Gastrocnemius medialis (tissue), 4 donors: Measurements from ENCODE around the gene GPR142. TPM values are rescaled to one million over a fixed set of nuclear protein-coding genes. Genes with fewer than 3 reads are reported as not detected.

Source experiments
- ATAC-seq, 2 donors: fragments of 150-250 bp; one replicate each; pipeline ENCODE4 v1.9.1; 2016
- DNase-seq, 2 donors: peaks; one replicate each; pipeline ENCODE4 v3.0.0-alpha.2; 2019
- H3K27ac ChIP-seq, 4 donors: fragments of 200-600 bp; sonication (generic); 1 replicate in 1 of 4; 2 replicates in 3 of 4; pipeline ENCODE4 v1.5.1; 2016 to 2018; ENCODE audit warnings: mild to moderate bottlenecking in 2 of 4, moderate library complexity in 1 of 4
- H3K27me3 ChIP-seq, 3 donors: fragments of 200-600 bp; sonication (generic) in 2 of 3; 1 replicate in 1 of 3; 2 replicates in 2 of 3; pipeline versions ENCODE4 v1.5.1 to v1.6.0; 2016 to 2019; ENCODE audit warnings: mild to moderate bottlenecking in 1 of 3, moderate library complexity in 1 of 3
- H3K36me3 ChIP-seq, 2 donors: fragments of 200-600 bp; sonication (generic) in 1 of 2; one replicate each; pipeline ENCODE4 v1.5.1; 2017 to 2018
- H3K4me1 ChIP-seq, 2 donors: fragments of 200-600 bp; sonication (generic) in 1 of 2; one replicate each; pipeline ENCODE4 v1.5.1; 2016 to 2017; ENCODE audit warnings: mild to moderate bottlenecking in 2 of 2
- H3K4me3 ChIP-seq, 4 donors: fragments of 200-600 bp; sonication (generic) in 3 of 4; 1 replicate in 1 of 4; 2 replicates in 3 of 4; pipeline ENCODE4 v1.5.1; 2016 to 2019; ENCODE audit warnings: mild to moderate bottlenecking in 2 of 4
- H3K9me3 ChIP-seq, 3 donors: fragments of 200-600 bp; sonication (generic) in 2 of 3; 1 replicate in 1 of 3; 2 replicates in 2 of 3; pipeline ENCODE4 v1.5.1; 2016 to 2019
- CTCF ChIP-seq, 5 experiments: fragments of 450-650 bp in 3 of 5; fragments of 200-600 bp in 2 of 5; sonication (generic) in 2 of 5; IDR thresholded peaks in 4 of 5; conservative IDR thresholded peaks in 1 of 5; 1 replicate in 4 of 5; 2 replicates in 1 of 5; pipeline ENCODE4 v1.5.1; 2016 to 2019; ENCODE audit warnings: antibody characterized with exemption in 5 of 5, mild to moderate bottlenecking in 3 of 5, moderate library complexity in 3 of 5
- POLR2A ChIP-seq, 2 donors: fragments of 450-650 bp; IDR thresholded peaks; one replicate each; pipeline ENCODE4 v1.6.1; 2017; ENCODE audit warnings: antibody characterized with exemption in 2 of 2, mild to moderate bottlenecking in 2 of 2, moderate library complexity in 2 of 2
- in situ Hi-C, 4 donors: fragments of 200-750 bp; cut with MboI; loops; one replicate each; pipeline versions ENCODE4 v1.15.0 to v1.8.0; 2017; ENCODE audit warnings: low sequenced_read_pairs in 4 of 4
- intact Hi-C: fragments of 100-400 bp; cut with DNase I; formaldehyde crosslinking; loops from one replicate; pipeline ENCODE4 v1.15.1; 2023; ENCODE audit warnings: low total_unique reads
- total RNA-seq, 4 donors: library from RNA; depleted of rRNA; stranded (reverse); fragments of >200 nt; gene quantifications; one replicate each; pipeline versions ENCODE4 v1.1.0 to v1.2.3, GENCODE V29; 2016

GPR142 gene
- total RNA-seq, 4 donors from 2014 or later = not detected

GRCh38 chr17:74335529-74336062, 31.7 kb upstream of the GPR142 start:
- intact Hi-C loops (no loop called here), in situ Hi-C loops (no loop called here)
- TF ChIP-seq CTCF (IDR thresholded peaks at IDR 0.05 in 4 of 5, conservative IDR thresholded peaks at IDR 0.05 in 1 of 5) (no peak), POLR2A (IDR thresholded peaks at IDR 0.05) (no peak)
- H3K9me3 ChIP-seq = no peaks in the 10 kb centered on the region
- no peaks in the 10 kb centered on the region for H3K4me1 ChIP-seq
- ATAC-seq (no peak), DNase-seq (no peak)
- no peak overlapping the region for H3K4me3 ChIP-seq
- peaks cover 0 to 11% (median 0%) of the 10 kb centered on the region in 3 donors for H3K27me3 ChIP-seq
- no peaks in the 10 kb centered on the region for H3K36me3 ChIP-seq
- H3K27ac ChIP-seq = no peak overlapping the region

- Histone ChIP-seq H3K27ac (no peak overlapping the region), H3K4me3 (no peak overlapping the region), H3K9me3 (no peaks in the 10 kb centered on the region), H3K4me1 (no peaks in the 10 kb centered on the region), H3K36me3 (no peaks in the 10 kb centered on the region), H3K27me3 (peaks cover 0 to 11% (median 0%) of the 10 kb centered on the region in 3 donors)
- TF ChIP-seq CTCF (IDR thresholded peaks at IDR 0.05 in 4 of 5, conservative IDR thresholded peaks at IDR 0.05 in 1 of 5) (no peak), POLR2A (IDR thresholded peaks at IDR 0.05) (no peak)
- no peak for ATAC-seq
- intact Hi-C loops (no loop called here), in situ Hi-C loops (no loop called here)
- no peak for DNase-seq
Observed at GRCh38 chr17:74336307-74336706, 31.0 kb upstream of the GPR142 start.

GRCh38 chr17:74337834-74338500, 29.3 kb upstream of the GPR142 start:
- intact Hi-C loops = no loop called here
- Histone ChIP-seq H3K4me3 (no peak overlapping the region), H3K27me3 (peaks cover 0 to 11% (median 0%) of the 10 kb centered on the region in 3 donors), H3K36me3 (no peaks in the 10 kb centered on the region), H3K9me3 (no peaks in the 10 kb centered on the region), H3K27ac (no peak overlapping the region), H3K4me1 (no peaks in the 10 kb centered on the region)
- in situ Hi-C loops = no loop called here
- ATAC-seq (no peak), DNase-seq (no peak)
- TF ChIP-seq CTCF (IDR thresholded peaks at IDR 0.05 in 4 of 5, conservative IDR thresholded peaks at IDR 0.05 in 1 of 5) = no peak
- no peak for TF ChIP-seq POLR2A (IDR thresholded peaks at IDR 0.05)

- Histone ChIP-seq H3K36me3 (no peaks in the 10 kb centered on the region), H3K4me1 (no peaks in the 10 kb centered on the region), H3K9me3 (no peaks in the 10 kb centered on the region), H3K27ac (no peak overlapping the region), H3K4me3 (no peak overlapping the region), H3K27me3 (peaks cover 0 to 8% (median 0%) of the 10 kb centered on the region in 3 donors)
- DNase-seq = no peak
- no peak for ATAC-seq
- intact Hi-C loops = no loop called here
- in situ Hi-C loops = no loop called here
- TF ChIP-seq CTCF (IDR thresholded peaks at IDR 0.05 in 4 of 5, conservative IDR thresholded peaks at IDR 0.05 in 1 of 5) (no peak), POLR2A (IDR thresholded peaks at IDR 0.05) (no peak)
Observed at GRCh38 chr17:74339537-74340195, 27.6 kb upstream of the GPR142 start.
